ENCODE measurements around the gene PPP1R3F.

DNA sequence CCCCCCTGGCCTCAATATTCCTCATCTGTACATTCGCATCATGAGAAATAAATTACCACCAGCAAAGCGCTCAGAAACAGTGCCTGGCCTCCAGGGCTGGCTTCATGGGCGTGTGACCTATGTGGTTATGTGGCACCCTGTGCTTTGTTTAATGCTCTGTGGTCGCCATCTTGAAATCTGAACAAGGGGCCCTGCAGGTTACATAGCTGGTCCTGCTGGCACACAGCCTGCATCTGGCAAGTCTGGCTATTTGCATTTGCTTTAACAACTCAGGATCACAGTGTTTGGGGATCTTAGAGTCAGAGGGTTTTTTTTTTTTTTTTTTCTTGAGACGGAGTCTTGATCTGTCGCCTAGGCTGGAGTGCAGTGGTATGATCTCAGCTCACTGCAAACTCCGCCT lies 15.0 kb upstream of the PPP1R3F start:
- TF ChIP-seq, protein P1, sequence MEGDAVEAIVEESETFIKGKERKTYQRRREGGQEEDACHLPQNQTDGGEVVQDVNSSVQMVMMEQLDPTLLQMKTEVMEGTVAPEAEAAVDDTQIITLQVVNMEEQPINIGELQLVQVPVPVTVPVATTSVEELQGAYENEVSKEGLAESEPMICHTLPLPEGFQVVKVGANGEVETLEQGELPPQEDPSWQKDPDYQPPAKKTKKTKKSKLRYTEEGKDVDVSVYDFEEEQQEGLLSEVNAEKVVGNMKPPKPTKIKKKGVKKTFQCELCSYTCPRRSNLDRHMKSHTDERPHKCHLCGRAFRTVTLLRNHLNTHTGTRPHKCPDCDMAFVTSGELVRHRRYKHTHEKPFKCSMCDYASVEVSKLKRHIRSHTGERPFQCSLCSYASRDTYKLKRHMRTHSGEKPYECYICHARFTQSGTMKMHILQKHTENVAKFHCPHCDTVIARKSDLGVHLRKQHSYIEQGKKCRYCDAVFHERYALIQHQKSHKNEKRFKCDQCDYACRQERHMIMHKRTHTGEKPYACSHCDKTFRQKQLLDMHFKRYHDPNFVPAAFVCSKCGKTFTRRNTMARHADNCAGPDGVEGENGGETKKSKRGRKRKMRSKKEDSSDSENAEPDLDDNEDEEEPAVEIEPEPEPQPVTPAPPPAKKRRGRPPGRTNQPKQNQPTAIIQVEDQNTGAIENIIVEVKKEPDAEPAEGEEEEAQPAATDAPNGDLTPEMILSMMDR (conservative IDR thresholded peaks at IDR 0.05; ENCODE audit: low read length) = no peak
- TF ChIP-seq EZH2phosphoT487 (IDR thresholded peaks at IDR 0.05; ENCODE audit: borderline replicate concordance, low read depth, low read length) = no peak

All from OCI-LY7 (cell line).